ENCODE measurements around the gene FBXL17. TPM values are rescaled to one million over a fixed set of nuclear protein-coding genes. Genes with fewer than 3 reads are reported as not detected.

The FBXL17 gene
- total and polyA plus RNA-seq, 3 experiments from 2014 or later = 6.4 to 8.2 (median 6.9) TPM

- ChIA-PET POLR2A (no interaction called here), CTCF (no interaction called here)
- H3K27me3 ChIP-seq (ENCODE audit: insufficient read depth, low read length, poor library complexity, severe bottlenecking) = peaks cover 3% of the 10 kb centered on the region
- no peak overlapping the region for H3K27ac ChIP-seq (ENCODE audit: low read depth, low read length)
- H3K4me3 Mint-ChIP-seq = no peak overlapping the region
- no peaks in the 10 kb centered on the region for H3K36me3 ChIP-seq (ENCODE audit: insufficient read depth, low read length)
- no peaks in the 10 kb centered on the region for H3K9me3 ChIP-seq (ENCODE audit: low read length)
- H3K27ac Mint-ChIP-seq = no peak overlapping the region
- H3K27me3 Mint-ChIP-seq = peaks cover 0 to 4% of the 10 kb centered on the region in 2 donors
- H3K4me3 ChIP-seq (ENCODE audit: low read length) = no peak overlapping the region
- H3K4me1 Mint-ChIP-seq = no peaks in the 10 kb centered on the region
- DNase-seq = no peak
- no peaks in the 10 kb centered on the region for H3K36me3 Mint-ChIP-seq
- no peaks in the 10 kb centered on the region for H3K4me1 ChIP-seq (ENCODE audit: insufficient read depth, low read length)
- peaks cover 0 to 4% (median 0%) of the 10 kb centered on the region in 5 donors for H3K9me3 Mint-ChIP-seq
These were observed 561.5 kb downstream of the FBXL17 start for GRCh38 chr5:107820429-107820828.

GRCh38 chr5:107817951-107818350 is 563.9 kb downstream of the FBXL17 start:
- H3K36me3 Mint-ChIP-seq = no peaks in the 10 kb centered on the region
- no peak overlapping the region for H3K27ac ChIP-seq (ENCODE audit: low read depth, low read length)
- CTCF ChIA-PET = no interaction called here
- no peaks in the 10 kb centered on the region for H3K4me1 Mint-ChIP-seq
- POLR2A ChIA-PET = no interaction called here
- H3K9me3 Mint-ChIP-seq = no peaks in the 10 kb centered on the region
- H3K4me3 ChIP-seq (ENCODE audit: low read length) = no peak overlapping the region
- H3K27me3 ChIP-seq (ENCODE audit: insufficient read depth, low read length, poor library complexity, severe bottlenecking) = no peaks in the 10 kb centered on the region
- H3K4me3 Mint-ChIP-seq = no peak overlapping the region
- no peaks in the 10 kb centered on the region for H3K4me1 ChIP-seq (ENCODE audit: insufficient read depth, low read length)
- no peak for DNase-seq
- H3K27me3 Mint-ChIP-seq = no peaks in the 10 kb centered on the region
- H3K36me3 ChIP-seq (ENCODE audit: insufficient read depth, low read length) = no peaks in the 10 kb centered on the region
- H3K9me3 ChIP-seq (ENCODE audit: low read length) = no peaks in the 10 kb centered on the region
- no peak overlapping the region for H3K27ac Mint-ChIP-seq

GRCh38 chr5:107817436-107817835 is 564.5 kb downstream of the FBXL17 start:
- no peaks in the 10 kb centered on the region for H3K4me1 Mint-ChIP-seq
- no peaks in the 10 kb centered on the region for H3K9me3 Mint-ChIP-seq
- POLR2A ChIA-PET = no interaction called here
- no peak overlapping the region for H3K27ac ChIP-seq (ENCODE audit: low read depth, low read length)
- no peaks in the 10 kb centered on the region for H3K4me1 ChIP-seq (ENCODE audit: insufficient read depth, low read length)
- no peak for DNase-seq
- no peaks in the 10 kb centered on the region for H3K27me3 Mint-ChIP-seq
- no peak overlapping the region for H3K27ac Mint-ChIP-seq
- no peak overlapping the region for H3K4me3 Mint-ChIP-seq
- CTCF ChIA-PET = no interaction called here
- H3K9me3 ChIP-seq (ENCODE audit: low read length) = no peaks in the 10 kb centered on the region
- H3K36me3 Mint-ChIP-seq = no peaks in the 10 kb centered on the region
- no peaks in the 10 kb centered on the region for H3K36me3 ChIP-seq (ENCODE audit: insufficient read depth, low read length)
- no peaks in the 10 kb centered on the region for H3K27me3 ChIP-seq (ENCODE audit: insufficient read depth, low read length, poor library complexity, severe bottlenecking)
- no peak overlapping the region for H3K4me3 ChIP-seq (ENCODE audit: low read length)

- CTCF ChIA-PET = no interaction called here
These were observed 566.8 kb downstream of the FBXL17 start for GRCh38 chr5:107815109-107815508.

GRCh38 chr5:107814183-107814827 is 567.6 kb downstream of the FBXL17 start:
- Histone ChIP-seq H3K36me3 (ENCODE audit: insufficient read depth, low read length) (no peaks in the 10 kb centered on the region), H3K27me3 (ENCODE audit: insufficient read depth, low read length, poor library complexity, severe bottlenecking) (no peaks in the 10 kb centered on the region), H3K9me3 (ENCODE audit: low read length) (no peaks in the 10 kb centered on the region), H3K4me1 (ENCODE audit: insufficient read depth, low read length) (no peaks in the 10 kb centered on the region), H3K27ac (ENCODE audit: low read depth, low read length) (no peak overlapping the region), H3K4me3 (ENCODE audit: low read length) (no peak overlapping the region)
- DNase-seq = no peak
- POLR2A ChIA-PET = no interaction called here
- Mint-ChIP-seq H3K4me3 (no peak overlapping the region), H3K36me3 (no peaks in the 10 kb centered on the region), H3K9me3 (no peaks in the 10 kb centered on the region), H3K4me1 (no peaks in the 10 kb centered on the region), H3K27me3 (no peaks in the 10 kb centered on the region), H3K27ac (no peak overlapping the region)
- CTCF ChIA-PET = no interaction called here

More at GRCh38 chr5:107815109-107815508, 566.8 kb downstream of the FBXL17 start:
- no peaks in the 10 kb centered on the region for H3K4me1 Mint-ChIP-seq
- Histone ChIP-seq H3K36me3 (ENCODE audit: insufficient read depth, low read length) (no peaks in the 10 kb centered on the region), H3K27ac (ENCODE audit: low read depth, low read length) (no peak overlapping the region), H3K27me3 (ENCODE audit: insufficient read depth, low read length, poor library complexity, severe bottlenecking) (no peaks in the 10 kb centered on the region), H3K9me3 (ENCODE audit: low read length) (no peaks in the 10 kb centered on the region), H3K4me3 (ENCODE audit: low read length) (no peak overlapping the region), H3K4me1 (ENCODE audit: insufficient read depth, low read length) (no peaks in the 10 kb centered on the region)
- H3K9me3 Mint-ChIP-seq = no peaks in the 10 kb centered on the region
- POLR2A ChIA-PET = no interaction called here
- no peak for DNase-seq
- H3K36me3 Mint-ChIP-seq = no peaks in the 10 kb centered on the region
- no peak overlapping the region for H3K4me3 Mint-ChIP-seq
- no peaks in the 10 kb centered on the region for H3K27me3 Mint-ChIP-seq
- H3K27ac Mint-ChIP-seq = no peak overlapping the region

GRCh38 chr5:107813559-107813958 is 568.3 kb downstream of the FBXL17 start:
- no peak overlapping the region for H3K4me3 ChIP-seq (ENCODE audit: low read length)
- H3K9me3 Mint-ChIP-seq = no peaks in the 10 kb centered on the region
- no peaks in the 10 kb centered on the region for H3K4me1 Mint-ChIP-seq
- no peak for DNase-seq
- CTCF ChIA-PET = no interaction called here
- no peak overlapping the region for H3K4me3 Mint-ChIP-seq
- no peaks in the 10 kb centered on the region for H3K4me1 ChIP-seq (ENCODE audit: insufficient read depth, low read length)
- H3K27me3 ChIP-seq (ENCODE audit: insufficient read depth, low read length, poor library complexity, severe bottlenecking) = no peaks in the 10 kb centered on the region
- H3K27ac Mint-ChIP-seq = no peak overlapping the region
- no peaks in the 10 kb centered on the region for H3K27me3 Mint-ChIP-seq
- POLR2A ChIA-PET = no interaction called here
- H3K9me3 ChIP-seq (ENCODE audit: low read length) = no peaks in the 10 kb centered on the region
- H3K36me3 ChIP-seq (ENCODE audit: insufficient read depth, low read length) = no peaks in the 10 kb centered on the region
- H3K27ac ChIP-seq (ENCODE audit: low read depth, low read length) = no peak overlapping the region
- no peaks in the 10 kb centered on the region for H3K36me3 Mint-ChIP-seq

GRCh38 chr5:107812570-107813141 is 569.2 kb downstream of the FBXL17 start:
- CTCF ChIA-PET = no interaction called here
- POLR2A ChIA-PET = no interaction called here
- Histone ChIP-seq H3K27me3 (ENCODE audit: insufficient read depth, low read length, poor library complexity, severe bottlenecking) (no peaks in the 10 kb centered on the region), H3K36me3 (ENCODE audit: insufficient read depth, low read length) (no peaks in the 10 kb centered on the region), H3K27ac (ENCODE audit: low read depth, low read length) (no peak overlapping the region), H3K4me1 (ENCODE audit: insufficient read depth, low read length) (no peaks in the 10 kb centered on the region), H3K9me3 (ENCODE audit: low read length) (no peaks in the 10 kb centered on the region), H3K4me3 (ENCODE audit: low read length) (no peak overlapping the region)
- H3K27me3 Mint-ChIP-seq = no peaks in the 10 kb centered on the region
- no peak overlapping the region for H3K27ac Mint-ChIP-seq
- no peaks in the 10 kb centered on the region for H3K36me3 Mint-ChIP-seq
- no peak overlapping the region for H3K4me3 Mint-ChIP-seq
- no peaks in the 10 kb centered on the region for H3K4me1 Mint-ChIP-seq
- H3K9me3 Mint-ChIP-seq = no peaks in the 10 kb centered on the region
- no peak for DNase-seq

- Mint-ChIP-seq H3K4me1 (no peaks in the 10 kb centered on the region), H3K27me3 (peaks cover 0 to 2% of the 10 kb centered on the region in 2 donors), H3K9me3 (no peaks in the 10 kb centered on the region), H3K36me3 (no peaks in the 10 kb centered on the region), H3K4me3 (no peak overlapping the region), H3K27ac (no peak overlapping the region)
- no peak overlapping the region for H3K4me3 ChIP-seq (ENCODE audit: low read length)
- no peaks in the 10 kb centered on the region for H3K4me1 ChIP-seq (ENCODE audit: insufficient read depth, low read length)
- H3K9me3 ChIP-seq (ENCODE audit: low read length) = no peaks in the 10 kb centered on the region
- no peak overlapping the region for H3K27ac ChIP-seq (ENCODE audit: low read depth, low read length)
- ChIA-PET POLR2A (no interaction called here), CTCF (no interaction called here)
- no peaks in the 10 kb centered on the region for H3K27me3 ChIP-seq (ENCODE audit: insufficient read depth, low read length, poor library complexity, severe bottlenecking)
- H3K36me3 ChIP-seq (ENCODE audit: insufficient read depth, low read length) = no peaks in the 10 kb centered on the region
- no peak for DNase-seq
These were observed 572.5 kb downstream of the FBXL17 start for GRCh38 chr5:107809201-107810034.
